GM21526 (cell line): ENCODE measurements around the gene RPS16.

Experiments
- ATAC-seq: cut with Tn5 transposase; IDR thresholded peaks from one replicate; pipeline ENCODE4 v1.9.1; 2021; ENCODE audit warnings: moderate library complexity; ENCODE audit not compliant: unreplicated experiment, low FRiP score

Gene RPS16

DNA sequence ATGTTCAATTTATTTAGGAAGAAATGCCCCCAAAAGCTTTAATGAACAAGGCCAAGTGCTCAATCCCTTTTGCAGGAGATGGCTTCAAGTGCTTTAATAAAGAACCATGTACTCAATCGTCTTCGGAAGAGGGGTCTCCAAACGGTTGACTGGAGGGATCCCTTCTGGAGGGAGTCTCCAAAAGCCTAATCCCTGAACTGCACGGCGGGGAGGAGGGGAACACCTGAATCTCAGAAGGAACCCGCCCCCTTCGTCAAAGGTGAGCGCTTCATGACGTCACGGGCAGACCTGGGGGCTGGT, 45.3 kb downstream of the RPS16 start:
- ATAC-seq = no peak

DNA sequence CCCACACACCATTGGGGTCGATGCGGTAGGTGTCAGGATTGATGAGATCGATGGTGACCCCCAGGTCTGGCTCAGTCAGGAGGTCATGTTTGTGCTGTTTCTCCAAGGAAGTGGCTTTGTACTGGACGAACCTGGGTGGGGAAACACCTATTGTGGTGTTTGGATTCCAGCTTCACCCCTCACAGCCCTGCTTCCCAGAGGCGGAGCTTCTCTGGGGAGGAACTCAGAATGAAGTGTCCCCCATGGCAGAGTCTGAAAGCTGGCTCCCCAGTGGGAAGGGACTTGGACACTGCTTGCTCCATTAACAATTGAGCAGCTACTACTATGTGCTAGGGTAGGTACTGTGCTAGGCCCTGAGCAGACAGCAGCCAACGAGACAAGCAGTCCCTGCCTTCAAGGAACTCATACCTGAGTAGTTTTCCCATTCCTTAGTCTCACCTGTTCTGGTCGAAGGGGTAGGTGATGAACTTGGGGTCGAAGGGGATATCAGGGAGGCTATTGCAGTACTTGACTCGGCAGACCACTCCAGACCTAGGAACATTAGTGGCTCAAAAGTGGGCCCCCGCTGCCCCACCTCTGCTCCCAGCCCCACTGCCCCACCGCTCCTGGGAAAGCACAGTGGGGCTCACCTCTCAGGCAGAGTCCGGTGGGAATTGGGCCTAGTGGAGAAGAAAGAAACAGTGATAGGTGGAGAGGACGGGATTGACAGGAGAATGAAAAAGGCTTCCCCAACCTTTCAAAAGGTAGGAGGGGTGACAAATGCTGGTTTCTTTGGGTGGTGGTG, 45.9 kb downstream of the RPS16 start:
- no peak for ATAC-seq

GRCh38 chr19:39388657-39389056, 47.1 kb downstream of the RPS16 start:
- ATAC-seq = no peak

DNA sequence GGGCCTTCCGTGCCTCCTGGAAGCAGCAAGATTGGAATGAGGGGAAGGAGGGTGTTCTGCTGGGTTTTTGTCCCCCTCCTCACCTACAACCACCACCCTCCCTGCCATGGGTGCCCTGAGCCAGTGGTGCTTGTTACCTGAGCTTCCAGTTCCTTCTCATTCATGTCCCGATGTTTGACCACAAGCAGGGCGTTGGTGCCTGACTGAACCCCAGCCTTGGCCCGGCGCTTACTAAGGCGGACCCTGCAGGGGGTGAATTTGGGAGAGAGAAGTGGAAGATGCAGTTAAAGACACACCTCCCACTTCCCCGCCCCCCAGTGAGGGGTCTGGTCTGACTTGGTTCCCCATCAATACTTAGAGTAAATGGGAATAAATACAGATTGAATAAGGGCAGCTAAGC, 49.2 kb downstream of the RPS16 start:
- no peak for ATAC-seq

DNA sequence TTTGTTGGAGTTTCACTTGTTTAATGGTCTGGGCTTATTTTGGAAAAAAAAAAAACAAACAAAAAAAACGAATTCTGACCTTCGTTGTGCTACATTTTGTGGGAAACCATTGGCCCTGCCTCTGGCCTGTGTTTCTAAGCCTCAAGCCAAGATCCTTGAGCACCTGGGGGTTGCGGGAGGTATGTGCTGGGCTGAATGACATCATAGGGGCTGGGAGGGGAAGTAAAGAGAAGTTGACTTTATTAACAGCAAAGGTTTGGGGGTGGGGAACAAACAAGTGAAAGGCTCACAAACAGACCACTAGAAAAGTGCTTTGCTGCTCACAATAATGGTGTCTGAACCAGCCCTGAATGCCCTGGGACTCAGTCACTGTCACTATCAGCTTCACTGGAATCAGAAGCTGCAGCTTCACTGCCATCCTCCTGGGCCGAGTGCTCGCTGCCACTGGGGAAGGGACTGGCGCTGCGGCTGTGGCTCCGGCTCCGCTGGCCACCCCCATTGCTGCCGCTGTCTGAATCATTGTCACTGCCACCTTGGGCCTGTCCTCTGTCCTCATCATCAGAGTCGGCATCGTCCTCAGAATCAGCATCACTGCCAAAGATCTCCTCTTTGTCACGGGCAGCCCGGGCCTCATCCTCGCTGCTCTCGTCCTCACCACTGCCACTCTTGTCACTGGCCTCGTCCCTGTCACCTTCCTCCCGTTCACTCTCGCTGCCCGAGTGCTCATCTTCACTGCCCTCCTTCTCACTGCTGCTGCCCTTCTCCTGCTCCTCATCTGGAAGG, 49.9 kb downstream of the RPS16 start:
- no peak for ATAC-seq

GRCh38 chr19:39384839-39385568, 50.7 kb downstream of the RPS16 start:
- ATAC-seq = no peak
